OCI-LY7 (cell line): Measurements from ENCODE around the gene RAD23B.

ENCODE experiments used
- CTCF ChIP-seq: fragments of 200-600 bp; sonication (generic); conservative IDR thresholded peaks from 2 replicates; pipeline ENCODE4 v1.5.1; 2014; ENCODE audit warnings: mild to moderate bottlenecking, antibody characterized with exemption, low read length, moderate library complexity, mixed read lengths
- EZH2phosphoT487 ChIP-seq: fragments of 200-600 bp; sonication (generic); IDR thresholded peaks from 2 replicates; pipeline ENCODE4 v1.6.1; 2018; ENCODE audit warnings: low read depth, borderline replicate concordance, mild to moderate bottlenecking, mixed run types, antibody characterized with exemption, low read length, moderate library complexity, mixed read lengths

- TF ChIP-seq EZH2phosphoT487 (no peak), CTCF (no peak)
These were observed 75.9 kb downstream of the RAD23B start for GRCh38 chr9:107358986-107359385.
